GM12878 (cell line): ENCODE results near the gene TNFSF8. TPM values are rescaled to one million over a fixed set of nuclear protein-coding genes. Genes with fewer than 3 reads are reported as not detected.

Experiments used
- ATAC-seq: fragments of 200-7000 bp; cut with Tn5 transposase; 3 replicates; pipeline ENCODE4 v1.9.1; 2020; ENCODE audit warnings: mild to moderate bottlenecking, moderate library complexity
- BruUV-seq: library from RNA; stranded (reverse); fragments of 400-500 nt; replicated peaks from 2 replicates; lab custom pipeline; 2021; lab: Mats Ljungman, UMichigan
- CTCF ChIA-PET: fragments of 300-600 bp; sonication (Branson Sonifier 250); formaldehyde crosslinking; extraction: SDS; loops from one replicate; lab custom pipeline; 2021; ENCODE audit warnings: inconsistent platforms; lab: Yijun Ruan, JAX
- POLR2A ChIA-PET: fragments of 350-600 bp; formaldehyde crosslinking; extraction: SDS; loops from one replicate; lab custom pipeline; 2021; ENCODE audit warnings: inconsistent platforms; lab: Charles Lee
- RAD21 ChIA-PET: fragments of 300-600 bp; sonication (Branson Sonifier 250); formaldehyde crosslinking; loops from one replicate; lab custom pipeline; 2023; ENCODE audit warnings: antibody characterized with exemption; ENCODE audit not compliant: unreplicated experiment; lab: Charles Lee
- SMC1A ChIA-PET: fragments of 300-600 bp; sonication (Branson Sonifier 250); formaldehyde crosslinking; loops from one replicate; lab custom pipeline; 2023; ENCODE audit not compliant: unreplicated experiment, uncharacterized antibody; lab: Charles Lee
- DNase-seq: peaks from one replicate; pipeline ENCODE4 v3.0.0-alpha.2; 2011; ENCODE audit warnings: low read depth, low spot score
- FAIRE-seq: peaks from 3 replicates; lab custom pipeline; 2011; peaks lifted over from hg19 to GRCh38; lab: Jason Lieb, UNC
- H2AFZ ChIP-seq: 2 replicates; pipeline ENCODE4 v1.6.0; 2011; ENCODE audit warnings: low read depth, low read length, control low read depth; ENCODE audit not compliant: control insufficient read depth
- H3K27ac ChIP-seq: 2 replicates; pipeline ENCODE4 v1.5.1; 2011; ENCODE audit warnings: control low read depth; ENCODE audit not compliant: control insufficient read depth, insufficient read depth
- H3K27me3 ChIP-seq, 2 experiments: replicated peaks in 1 of 2; 2 replicates each; pipeline versions ENCODE4 v1.6.0 to v1.6.1; 2011; ENCODE audit warnings: low read length in 1 of 2; ENCODE audit not compliant: control insufficient read depth in 2 of 2, insufficient read depth in 2 of 2
- H3K36me3 ChIP-seq, 2 experiments: 2 replicates each; pipeline ENCODE4 v1.5.1; 2011; ENCODE audit warnings: low read length in 1 of 2; ENCODE audit not compliant: control insufficient read depth in 2 of 2, insufficient read depth in 2 of 2
- H3K4me1 ChIP-seq: 2 replicates; pipeline ENCODE4 v1.6.1; 2011; ENCODE audit warnings: mild to moderate bottlenecking, low read length, moderate library complexity, mixed read lengths; ENCODE audit not compliant: control insufficient read depth, insufficient read depth
- H3K4me2 ChIP-seq: 2 replicates; pipeline ENCODE4 v1.6.0; 2011; ENCODE audit warnings: control low read depth; ENCODE audit not compliant: control insufficient read depth, insufficient read depth
- H3K4me3 ChIP-seq: fragments of 200-600 bp; sonication (generic); 2 replicates; pipeline ENCODE4 v1.5.1; 2016
- H3K79me2 ChIP-seq: 2 replicates; pipeline ENCODE4 v1.6.0; 2011; ENCODE audit warnings: low read length; ENCODE audit not compliant: control insufficient read depth, insufficient read depth
- H3K9ac ChIP-seq: 2 replicates; pipeline ENCODE4 v1.8.0; 2011; ENCODE audit warnings: low read length, control low read depth, mixed read lengths; ENCODE audit not compliant: control insufficient read depth, insufficient read depth
- H3K9me3 ChIP-seq: replicated peaks from 3 replicates; pipeline ENCODE4 v1.5.1; 2011; ENCODE audit warnings: mild to moderate bottlenecking, low read length; ENCODE audit not compliant: control insufficient read depth, insufficient read depth
- H4K20me1 ChIP-seq: 2 replicates; pipeline ENCODE4 v1.6.0; 2011; ENCODE audit not compliant: control insufficient read depth, insufficient read depth
- ASH2L ChIP-seq: fragments of 300-600, 200-600 bp; sonication (generic); IDR thresholded peaks from 2 replicates; pipeline ENCODE4 v1.6.1; 2017; ENCODE audit warnings: low read depth, mild to moderate bottlenecking, borderline replicate concordance
- BCLAF1 ChIP-seq: fragments of 450-650 bp; IDR thresholded peaks from 2 replicates; pipeline ENCODE4 v1.6.1; 2017; ENCODE audit warnings: antibody characterized with exemption, mild to moderate bottlenecking, moderate library complexity
- ESRRA ChIP-seq: IDR thresholded peaks from 2 replicates; pipeline ENCODE4 v1.6.1; 2012; ENCODE audit warnings: mild to moderate bottlenecking, low read length, improper control_type of control experiment
- EZH2 ChIP-seq: IDR thresholded peaks from 2 replicates; pipeline ENCODE4 v1.6.1; 2012; ENCODE audit warnings: low read depth, mild to moderate bottlenecking, control low read depth, inconsistent platforms, low read length, borderline replicate concordance; ENCODE audit not compliant: control insufficient read depth
- MLLT1 ChIP-seq: fragments of 450-650 bp; IDR thresholded peaks from 2 replicates; pipeline ENCODE4 v1.6.1; 2016; ENCODE audit warnings: mild to moderate bottlenecking
- MYB ChIP-seq: fragments of 150-350 bp; IDR thresholded peaks from 2 replicates; pipeline ENCODE4 v1.6.1; 2014; ENCODE audit warnings: mild to moderate bottlenecking, low read depth, low read length, borderline replicate concordance
- NR2C1 ChIP-seq: fragments of 450-650 bp; IDR thresholded peaks from 2 replicates; pipeline ENCODE4 v1.6.1; 2017; ENCODE audit warnings: antibody characterized with exemption, mild to moderate bottlenecking, moderate library complexity
- POLR2AphosphoS2 ChIP-seq: IDR thresholded peaks from 2 replicates; pipeline ENCODE4 v1.6.1; 2011; ENCODE audit warnings: low read depth, mild to moderate bottlenecking, low read length, improper control_type of control experiment, moderate library complexity
- TCF3 ChIP-seq: IDR thresholded peaks from 2 replicates; pipeline ENCODE4 v1.6.1; 2012; ENCODE audit warnings: low read depth, mild to moderate bottlenecking, low read length, borderline replicate concordance; ENCODE audit not compliant: insufficient read depth
- TCF7 ChIP-seq: IDR thresholded peaks from 2 replicates; pipeline ENCODE4 v1.6.1; 2014; ENCODE audit warnings: antibody characterized with exemption, borderline replicate concordance
- WGBS: methylation state at CpG from one replicate; pipeline ENCODE4 v1.1.6; 2016; ENCODE audit warnings: low lambda C conversion rate; ENCODE audit not compliant: insufficient replicate concordance, insufficient coverage; ENCODE audit errors: missing lambda C conversion rate; 5-methylcytosine and 5-hydroxymethylcytosine counted together
- in situ Hi-C: fragments of 300-500 bp; cut with MboI; formaldehyde crosslinking; loops from 9 replicates; pipeline ENCODE4 v1.14.3; 2018; ENCODE audit warnings: mixed read lengths
- intact Hi-C: fragments of 100-400 bp; cut with micrococcal nuclease; formaldehyde crosslinking; loops from one replicate; pipeline ENCODE4 v1.14.2; 2022; ENCODE audit not compliant: unreplicated experiment
- polyA plus RNA-seq, 11 experiments: library from polyadenylated mRNA; depleted of rRNA in 4 of 11; unstranded in 6 of 11; stranded (reverse) in 5 of 11; fragments of >200 nt; fragmentation: Nextera tagmentation in 4 of 11; fragmentation: Illumina TruSeq in 1 of 11; extraction: Ambion mirVana in 4 of 11; extraction: Trizol in 1 of 11; gene quantifications; 1 replicate in 1 of 11; 2 replicates in 10 of 11; pipeline versions ENCODE4 v1.2.1 to v1.2.3, GENCODE V29; 2011 to 2016; ENCODE audit warnings: inconsistent platforms in 2 of 11, missing spikeins in 2 of 11, low read depth in 1 of 11
- total RNA-seq, 4 experiments: library from RNA; depleted of rRNA in 3 of 4; stranded (reverse); fragments of >200 nt in 3 of 4; fragmentation: Illumina TruSeq in 1 of 4; extraction: Trizol in 1 of 4; gene quantifications; 2 replicates each; pipeline versions ENCODE4 v1.2.1 to v1.2.3, GENCODE V29; 2013 to 2021
- TF ChIP-seq, protein P1 (sequence below): fragments of 450-650 bp; formaldehyde crosslinking; IDR thresholded peaks from 2 replicates; pipeline ENCODE4 v1.5.0; 2022; ENCODE audit warnings: mild to moderate bottlenecking, missing genetic modification characterization

Gene TNFSF8
- total and polyA plus RNA-seq, 10 of the 15 experiments (the other 5 are each of a cell fraction or from before 2014, with no cell fraction given), result 0.10 to 0.29 (median 0.15) TPM; not detected in 7

DNA sequence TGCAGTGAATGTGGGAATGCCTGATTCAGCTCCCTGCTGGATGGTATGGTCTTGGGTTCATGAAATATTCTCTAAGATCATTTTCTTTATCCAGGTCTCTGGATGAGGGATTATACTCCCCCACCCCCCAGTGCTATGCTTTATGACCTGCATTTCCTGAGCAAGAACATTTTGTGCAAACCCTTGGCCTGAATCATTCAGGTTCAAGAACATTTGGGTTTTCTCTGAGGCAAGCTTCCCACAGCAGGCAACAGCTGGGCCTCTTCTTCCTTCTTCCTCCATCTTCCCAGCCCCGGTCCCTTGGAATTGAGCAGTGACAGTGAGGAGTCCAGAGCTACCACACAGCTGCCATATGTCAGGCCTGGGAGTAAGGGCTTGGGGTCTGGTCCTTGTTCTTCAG lies 65.9 kb downstream of the TNFSF8 start (continued):
- TF ChIP-seq, protein P1, sequence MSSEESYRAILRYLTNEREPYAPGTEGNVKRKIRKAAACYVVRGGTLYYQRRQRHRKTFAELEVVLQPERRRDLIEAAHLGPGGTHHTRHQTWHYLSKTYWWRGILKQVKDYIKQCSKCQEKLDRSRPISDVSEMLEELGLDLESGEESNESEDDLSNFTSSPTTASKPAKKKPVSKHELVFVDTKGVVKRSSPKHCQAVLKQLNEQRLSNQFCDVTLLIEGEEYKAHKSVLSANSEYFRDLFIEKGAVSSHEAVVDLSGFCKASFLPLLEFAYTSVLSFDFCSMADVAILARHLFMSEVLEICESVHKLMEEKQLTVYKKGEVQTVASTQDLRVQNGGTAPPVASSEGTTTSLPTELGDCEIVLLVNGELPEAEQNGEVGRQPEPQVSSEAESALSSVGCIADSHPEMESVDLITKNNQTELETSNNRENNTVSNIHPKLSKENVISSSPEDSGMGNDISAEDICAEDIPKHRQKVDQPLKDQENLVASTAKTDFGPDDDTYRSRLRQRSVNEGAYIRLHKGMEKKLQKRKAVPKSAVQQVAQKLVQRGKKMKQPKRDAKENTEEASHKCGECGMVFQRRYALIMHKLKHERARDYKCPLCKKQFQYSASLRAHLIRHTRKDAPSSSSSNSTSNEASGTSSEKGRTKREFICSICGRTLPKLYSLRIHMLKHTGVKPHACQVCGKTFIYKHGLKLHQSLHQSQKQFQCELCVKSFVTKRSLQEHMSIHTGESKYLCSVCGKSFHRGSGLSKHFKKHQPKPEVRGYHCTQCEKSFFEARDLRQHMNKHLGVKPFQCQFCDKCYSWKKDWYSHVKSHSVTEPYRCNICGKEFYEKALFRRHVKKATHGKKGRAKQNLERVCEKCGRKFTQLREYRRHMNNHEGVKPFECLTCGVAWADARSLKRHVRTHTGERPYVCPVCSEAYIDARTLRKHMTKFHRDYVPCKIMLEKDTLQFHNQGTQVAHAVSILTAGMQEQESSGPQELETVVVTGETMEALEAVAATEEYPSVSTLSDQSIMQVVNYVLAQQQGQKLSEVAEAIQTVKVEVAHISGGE (CRISPR knock-in tag), result no peak

GRCh38 chr9:114861922-114862605 lies 68.3 kb downstream of the TNFSF8 start:
- H3K9me3 ChIP-seq, result no peaks in the 10 kb centered on the region; the same call in 1 of the 3 replicates
- ChIA-PET POLR2A (interaction anchor here (0.5 kb wide), 1 partner anchor 95 kb away, joined by 3 read pairs; no protein-coding TSS in a partner anchor), SMC1A (interaction anchor here (0.6 kb wide), 1 partner anchor 410 kb away, joined by 3 read pairs; no protein-coding TSS in a partner anchor), CTCF (no interaction called here), RAD21 (no interaction called here)
- H3K4me2 ChIP-seq, result no peak overlapping the region
- FAIRE-seq (no peak), ATAC-seq (no peak), DNase-seq (no peak)
- H3K27ac ChIP-seq, result no peak overlapping the region
- no peaks in the 10 kb centered on the region for H3K36me3 ChIP-seq
- no peaks in the 10 kb centered on the region for H4K20me1 ChIP-seq
- H3K4me3 ChIP-seq, result no peak overlapping the region
- intact Hi-C loops (no loop called here), in situ Hi-C loops (no loop called here)
- no peak overlapping the region for H2AFZ ChIP-seq
- no TSS peak for BruUV-seq
- no peaks in the 10 kb centered on the region for H3K4me1 ChIP-seq
- H3K9ac ChIP-seq, result no peak overlapping the region
- no peaks in the 10 kb centered on the region; a peak in 3 of 4 replicates for H3K27me3 ChIP-seq
- H3K79me2 ChIP-seq, result no peaks in the 10 kb centered on the region
- WGBS, result 42% methylated on average over 11 of the region's 11 CpGs
- TF ChIP-seq ASH2L, result no peak
- TF ChIP-seq MLLT1, result no peak
- no peak for TF ChIP-seq ESRRA
- no peak for TF ChIP-seq TCF7
- no peak for TF ChIP-seq EZH2
- no peak for TF ChIP-seq MYB
- TF ChIP-seq NR2C1, result no peak
- no peak for TF ChIP-seq TCF3
- TF ChIP-seq BCLAF1, result no peak
- no peak for TF ChIP-seq POLR2AphosphoS2
